Activated CD4-positive, alpha-beta T cell treated with anti-CD3 and anti-CD28 coated beads for 24 hours (primary cell): ENCODE measurements around the gene INHBC.
A peak's percentile ranks its signal among the peaks of the same experiment; 100 is the strongest.
"Not testable (repeated sequence)": the region's sequence is repeated elsewhere in the genome, so short reads cannot be mapped to it uniquely, and the experiment has no call there.

Source experiments
- DNase-seq, 2 donors: peaks; one replicate each; pipeline ENCODE4 v3.0.0-alpha.2; 2020; ENCODE audit warnings: low read depth in 2 of 2

Gene INHBC

DNA sequence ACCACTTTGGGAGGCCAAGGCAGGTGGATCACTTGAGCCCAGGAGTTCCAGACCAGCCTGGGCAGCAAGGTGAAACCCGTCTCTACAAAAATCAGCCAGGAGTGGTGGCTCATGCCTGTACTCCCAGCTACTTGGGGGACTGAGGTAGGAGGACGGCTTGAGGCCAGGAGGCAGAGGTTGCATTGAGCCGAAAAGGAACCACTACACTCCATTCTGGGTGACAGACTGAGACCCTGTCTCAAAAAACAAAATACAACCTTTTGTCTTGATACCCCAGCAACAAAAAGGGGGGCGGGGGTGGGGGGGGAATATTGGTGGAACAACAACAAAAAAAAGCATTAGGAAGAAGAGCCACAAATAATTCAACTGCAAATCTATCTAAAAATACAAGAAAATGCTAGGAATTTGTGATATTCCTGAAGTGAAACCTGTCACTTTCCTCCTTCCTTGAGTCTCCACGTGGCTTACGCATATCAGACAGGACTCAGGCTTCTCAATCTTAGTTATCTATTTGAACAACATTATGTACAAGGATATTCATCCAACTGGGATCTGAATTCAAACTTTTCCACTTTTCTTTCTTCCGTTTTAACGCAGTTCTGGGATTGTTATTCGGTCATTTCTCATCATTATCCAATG is 5.0 kb upstream of the INHBC start:
- no peak for DNase-seq

DNA sequence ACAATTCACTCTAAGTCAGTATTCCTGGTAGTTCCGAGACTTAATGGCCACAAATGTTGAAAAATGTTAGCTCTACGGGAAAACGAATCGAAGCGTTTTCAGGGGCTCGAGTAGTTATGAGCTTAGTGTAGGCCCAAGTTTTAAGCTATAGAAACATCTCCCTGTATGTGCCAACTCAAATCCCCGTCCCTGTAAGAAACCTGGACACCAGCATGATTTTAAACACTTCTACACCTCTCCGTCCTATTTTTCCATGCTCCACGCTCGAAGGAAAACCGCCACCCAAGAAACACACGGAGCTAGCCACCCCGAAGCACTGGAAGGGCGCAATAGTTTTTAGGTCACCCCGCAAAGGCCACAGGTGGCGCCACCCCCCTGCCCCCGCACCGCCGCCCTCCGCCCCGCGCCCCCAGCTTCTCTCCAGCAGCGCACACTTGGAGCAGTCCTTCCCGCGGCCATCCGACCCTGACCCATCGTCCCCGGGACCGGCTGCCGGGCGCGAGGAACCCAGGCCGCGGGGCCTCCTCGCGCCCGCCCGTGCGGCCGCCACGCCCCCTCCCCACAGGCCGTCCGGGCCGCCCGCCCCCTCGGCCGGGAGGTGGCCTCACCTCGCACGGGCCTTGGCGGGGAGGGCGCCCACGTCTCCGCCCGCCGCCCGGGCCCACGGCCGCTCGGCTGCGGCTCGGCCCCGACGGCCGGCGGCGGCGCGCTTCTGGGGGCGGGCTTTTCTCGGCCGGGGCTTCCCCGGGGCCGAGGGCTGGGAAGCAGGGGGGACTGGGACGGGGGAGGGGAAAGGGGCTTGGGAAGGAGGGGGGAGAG is 4.3 kb upstream of the INHBC start:
- DNase-seq, result peak; percentile 20 to 37

DNA sequence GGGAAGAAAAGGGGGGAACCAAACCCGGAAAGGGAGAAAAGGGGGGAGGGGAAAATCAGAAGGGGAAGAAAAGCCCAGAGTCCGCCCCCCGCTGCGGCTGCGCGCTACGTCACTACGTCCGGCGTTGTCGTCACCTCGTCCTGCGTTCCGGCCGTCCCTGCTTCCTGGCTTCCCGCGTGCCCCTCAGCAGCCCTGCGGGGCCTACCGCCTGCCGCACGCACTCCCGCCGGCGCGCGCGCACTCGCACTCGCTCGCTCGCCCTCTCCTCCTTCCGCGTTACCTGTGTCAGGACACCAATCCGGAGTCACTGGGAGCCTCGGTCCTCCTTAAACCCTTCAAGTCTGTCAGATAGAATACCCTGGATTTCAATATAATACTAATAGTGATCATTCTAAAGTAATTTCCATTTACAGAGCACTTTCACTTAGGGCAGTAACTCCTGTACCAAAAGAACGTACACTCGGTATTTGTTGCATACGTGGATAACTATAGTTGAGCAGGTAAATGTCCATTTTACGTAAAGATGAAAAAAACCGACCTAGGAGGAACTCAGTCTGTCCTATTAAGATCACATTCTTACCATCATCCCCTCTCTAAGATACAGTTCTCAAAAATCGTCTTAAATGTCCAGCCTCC is 3.5 kb upstream of the INHBC start, which contains the start of gene R3HDM2:
R3HDM2 (minus strand) TSS at position 113 of the 636 bp plus-strand sequence. CDS start 120,615 bp downstream, outside the sequence.
- peak; percentile 92 to 94 for DNase-seq

DNA sequence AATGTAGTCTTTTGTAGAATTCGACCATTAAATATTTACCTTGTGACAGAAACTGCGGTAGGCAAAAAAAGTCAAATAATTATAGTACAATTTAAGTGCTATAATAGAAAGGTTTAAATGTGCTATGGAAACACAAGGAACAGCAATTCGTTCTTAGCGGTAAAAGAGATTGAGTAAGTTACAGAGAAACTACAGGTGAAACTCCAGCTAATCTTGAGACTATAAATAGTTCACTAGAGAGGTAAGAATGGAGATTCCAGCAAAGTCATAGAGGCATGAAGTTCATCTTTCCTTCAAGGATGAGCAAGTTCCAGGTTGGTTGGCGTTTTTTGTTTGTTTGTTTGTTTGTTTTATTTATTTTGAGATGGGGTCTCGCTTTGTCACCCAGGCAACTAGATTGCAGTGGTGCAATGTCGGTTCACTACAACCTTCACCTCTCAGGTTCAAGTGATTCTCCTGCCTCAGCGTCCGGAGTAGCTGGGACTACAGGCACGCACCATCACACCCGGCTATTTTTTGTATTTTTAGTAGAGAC is 2.9 kb upstream of the INHBC start:
- DNase-seq, result no peak

DNA sequence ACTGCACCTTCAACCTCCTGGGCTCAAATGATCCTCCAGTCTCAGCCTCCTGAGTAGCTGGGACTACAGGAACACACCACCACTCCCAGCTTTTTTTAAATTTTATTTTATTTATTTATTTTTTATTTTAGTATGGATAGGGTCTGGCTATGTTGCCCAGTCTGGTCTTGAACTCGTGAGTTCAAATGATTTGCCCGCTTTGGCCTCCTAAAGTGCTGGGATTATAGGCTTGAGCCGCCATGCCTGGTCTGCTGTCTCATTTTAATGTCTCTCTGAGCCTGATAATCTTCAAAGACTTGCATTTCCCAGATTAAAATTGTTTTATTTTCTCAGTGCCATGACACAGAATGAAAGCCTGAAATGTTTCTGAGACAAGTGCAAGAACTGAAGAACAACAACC is 1.2 kb upstream of the INHBC start:
- DNase-seq, result no peak

DNA sequence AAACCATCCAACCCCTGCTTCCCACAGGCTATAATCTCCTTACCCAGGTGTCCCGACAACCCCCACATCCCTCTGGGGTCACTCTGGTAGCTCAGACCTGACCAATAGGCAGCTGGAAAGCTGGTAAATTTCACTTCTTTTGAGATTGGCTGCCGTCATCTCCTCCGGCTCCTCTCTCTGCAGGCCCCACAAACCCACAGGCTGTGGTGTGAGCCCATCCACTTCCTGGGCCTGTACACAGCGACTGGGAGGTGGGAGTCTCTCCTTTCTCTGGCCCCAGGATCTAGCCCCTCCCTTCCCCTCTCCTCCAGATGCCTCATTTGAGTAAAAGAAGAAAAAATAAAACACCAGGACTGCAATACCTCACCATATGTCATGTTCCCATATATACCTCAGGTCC is 709 bp downstream of the INHBC start:
- no peak for DNase-seq

DNA sequence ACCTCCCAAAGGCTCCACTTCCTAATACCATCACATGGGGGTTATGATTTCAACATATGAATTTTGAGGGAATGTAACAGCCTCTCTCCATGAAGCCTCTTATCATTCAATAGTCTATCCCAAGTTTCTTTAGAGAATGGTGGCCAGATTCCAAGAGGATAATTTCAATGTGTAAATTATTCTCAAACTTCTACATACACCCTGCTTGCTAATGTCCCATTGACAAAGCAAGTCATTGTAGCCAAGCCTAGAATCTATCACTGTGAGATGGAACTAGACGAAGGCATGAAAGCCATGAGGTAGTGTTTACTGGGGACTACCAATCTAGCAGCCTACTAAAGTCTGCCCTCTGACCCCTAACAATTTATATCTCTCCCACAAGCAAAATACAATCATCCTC is 3.8 kb downstream of the INHBC start:
- no peak for DNase-seq

DNA sequence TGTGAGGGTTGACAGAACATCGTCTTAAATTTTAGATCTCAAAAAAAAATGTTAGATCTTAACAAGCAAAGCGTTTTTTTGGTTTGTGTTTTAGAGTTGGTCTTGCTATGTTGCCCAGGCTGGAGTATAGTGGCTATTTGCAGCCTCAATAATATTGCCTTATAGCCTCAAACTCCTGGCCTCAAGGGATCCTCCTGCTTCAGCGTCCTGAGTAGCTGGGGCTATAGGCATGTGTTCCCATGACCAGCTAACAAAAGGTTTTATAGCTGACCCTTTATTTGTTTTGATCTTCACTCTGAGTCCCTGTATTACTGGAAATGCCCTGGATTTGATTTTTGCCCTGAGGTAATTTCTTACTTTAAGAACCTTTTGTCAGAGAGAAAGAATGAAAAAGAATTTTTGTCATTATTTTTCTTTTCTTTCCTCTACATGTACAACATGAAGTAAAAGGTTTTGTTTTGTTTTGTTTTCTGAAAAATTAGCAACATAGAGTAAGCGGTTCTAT is 5.2 kb downstream of the INHBC start:
- no peak for DNase-seq

DNA sequence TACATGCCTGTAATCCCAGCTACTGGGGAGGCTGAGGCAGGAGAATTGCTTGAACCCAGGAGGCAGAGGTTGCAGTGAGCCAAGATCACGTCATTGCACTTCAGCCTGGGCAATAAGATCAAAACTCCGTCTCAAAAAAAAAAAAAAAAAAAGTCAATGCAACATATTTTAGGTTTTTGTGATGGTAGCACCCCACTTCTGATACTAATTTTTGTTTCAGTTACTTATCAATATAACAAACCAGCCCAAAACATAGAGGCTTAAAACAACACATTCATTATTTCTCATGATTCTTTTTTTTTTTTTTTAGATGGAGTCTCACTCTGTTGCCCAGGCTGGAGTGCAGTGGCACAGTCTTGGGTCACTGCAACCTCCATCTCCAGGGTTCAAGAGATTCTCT is 6.8 kb downstream of the INHBC start:
- not testable (repeated sequence) for DNase-seq

DNA sequence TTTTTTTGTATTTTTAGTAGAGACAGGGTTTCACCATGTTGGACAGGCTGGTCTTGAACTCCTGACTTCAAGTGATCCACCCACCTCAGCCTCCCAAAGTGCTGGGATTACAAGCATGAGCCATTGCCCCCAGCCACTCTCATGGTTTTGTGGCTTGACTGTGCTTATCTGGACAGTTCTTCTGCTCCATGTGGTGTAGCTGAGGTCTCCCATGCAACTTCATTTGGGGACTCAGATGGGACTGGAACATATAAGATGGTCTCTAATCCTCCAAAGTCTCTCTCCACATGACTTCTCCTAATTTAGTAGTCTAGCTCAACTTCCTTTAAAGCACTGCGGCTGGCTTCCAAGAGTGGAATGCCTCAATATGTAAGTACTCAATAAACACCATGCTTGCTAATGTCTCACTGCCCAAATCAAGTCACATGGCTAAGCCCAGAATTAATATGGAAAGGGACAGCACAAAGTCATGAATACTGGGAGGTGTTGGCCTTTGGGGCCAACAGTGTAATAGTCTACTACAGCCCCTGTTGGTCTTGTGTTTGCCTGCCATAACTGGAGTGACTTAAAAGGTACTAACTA is 7.4 kb downstream of the INHBC start:
- no peak for DNase-seq

DNA sequence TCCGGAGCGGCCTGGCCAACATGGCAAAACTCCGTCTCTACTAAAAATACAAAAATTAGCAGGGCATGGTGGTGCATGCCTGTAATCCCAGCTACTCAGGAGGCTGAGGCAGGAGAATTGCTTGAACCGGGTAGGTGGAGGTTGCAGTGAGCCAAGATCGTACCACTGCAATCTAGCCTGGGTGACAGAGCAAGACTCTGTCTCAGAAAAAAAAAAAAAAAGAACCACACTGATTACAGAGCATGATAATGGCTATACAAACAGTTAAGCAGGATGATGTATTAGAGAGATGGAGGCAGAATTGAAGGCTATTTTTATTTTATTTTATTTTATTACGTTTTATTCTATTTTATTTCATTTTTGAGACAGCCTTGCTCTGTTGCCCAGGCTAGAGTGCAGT is 9.8 kb downstream of the INHBC start:
- DNase-seq, result not testable (repeated sequence)

DNA sequence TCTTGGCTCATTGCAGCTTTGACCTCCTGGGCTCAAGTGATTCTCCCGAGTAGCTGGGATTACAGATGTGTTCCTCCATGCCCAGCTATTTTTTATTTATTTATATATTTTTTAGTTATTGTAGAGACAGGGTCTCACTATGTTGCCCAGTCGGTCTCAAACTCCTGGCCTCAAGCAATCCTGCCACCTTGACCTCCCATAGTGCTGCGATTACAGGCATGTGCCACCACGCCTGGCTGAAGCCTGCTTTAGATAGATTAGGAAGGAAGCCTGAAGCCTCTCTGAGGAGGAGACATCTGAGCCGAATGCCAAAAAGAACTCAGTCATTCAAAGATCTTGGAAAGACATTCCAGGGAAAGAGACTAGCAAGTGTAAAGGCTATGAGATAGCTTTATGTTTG is 10.2 kb downstream of the INHBC start:
- no peak for DNase-seq

DNA sequence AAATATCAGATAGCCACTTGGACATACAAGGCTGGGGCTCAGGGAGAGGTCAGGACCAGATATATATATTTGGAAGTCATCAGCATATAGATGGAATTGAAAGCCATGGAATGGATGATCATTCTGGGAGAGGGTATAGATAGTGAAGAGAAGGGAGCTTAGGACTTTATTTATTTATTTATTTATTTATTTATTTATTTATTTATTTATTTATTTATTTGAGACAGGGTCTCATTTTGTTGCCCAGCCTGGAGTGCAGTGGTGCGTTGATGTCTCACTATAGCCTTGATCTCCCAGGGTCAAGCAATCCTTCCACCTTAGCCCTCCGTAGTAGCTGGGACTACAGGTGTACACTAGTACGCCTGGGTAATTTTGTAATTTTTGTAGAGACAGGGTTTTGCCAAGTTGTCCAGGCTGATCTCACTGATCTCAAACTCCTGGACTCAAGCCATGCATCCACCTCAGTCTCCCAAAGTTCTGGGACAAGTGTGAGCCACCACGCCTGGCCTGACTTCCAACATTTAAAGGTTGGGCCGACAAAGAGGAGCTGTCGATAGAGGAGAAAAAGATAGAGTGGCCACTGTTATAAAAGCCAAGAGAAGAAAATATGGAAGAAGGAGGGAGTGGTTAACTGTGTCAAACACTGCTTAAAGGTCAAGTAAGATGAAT is 11.8 kb downstream of the INHBC start:
- no peak for DNase-seq

DNA sequence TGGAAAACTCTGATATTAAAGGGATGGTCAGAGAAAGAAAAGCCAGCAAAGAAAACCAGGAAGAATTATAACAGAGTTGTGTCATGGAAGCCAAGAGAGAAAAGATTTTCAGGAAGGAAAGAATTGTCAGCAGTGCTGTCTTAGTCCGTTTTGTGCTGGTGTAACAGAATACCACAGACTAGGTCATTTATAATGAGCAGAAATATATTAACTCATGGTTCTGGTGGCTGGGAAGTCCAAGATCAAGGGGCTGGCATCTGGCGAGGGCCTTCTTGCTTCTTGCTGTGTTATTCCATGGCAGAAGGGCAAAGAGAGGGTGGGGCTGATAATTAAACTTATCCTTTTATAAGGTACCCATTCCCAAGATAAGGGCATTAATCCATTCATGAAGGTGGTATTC is 14.1 kb downstream of the INHBC start:
- no peak for DNase-seq

DNA sequence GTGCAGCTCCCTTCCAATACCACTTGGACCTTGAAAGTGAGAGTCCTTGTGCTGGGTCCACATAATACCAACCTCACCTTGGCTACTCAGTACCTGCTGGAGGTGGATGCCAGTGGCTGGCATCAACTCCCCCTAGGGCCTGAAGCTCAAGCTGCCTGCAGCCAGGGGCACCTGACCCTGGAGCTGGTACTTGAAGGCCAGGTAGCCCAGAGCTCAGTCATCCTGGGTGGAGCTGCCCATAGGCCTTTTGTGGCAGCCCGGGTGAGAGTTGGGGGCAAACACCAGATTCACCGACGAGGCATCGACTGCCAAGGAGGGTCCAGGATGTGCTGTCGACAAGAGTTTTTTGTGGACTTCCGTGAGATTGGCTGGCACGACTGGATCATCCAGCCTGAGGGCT is 14.8 kb downstream of the INHBC start:
- DNase-seq, result no peak

DNA sequence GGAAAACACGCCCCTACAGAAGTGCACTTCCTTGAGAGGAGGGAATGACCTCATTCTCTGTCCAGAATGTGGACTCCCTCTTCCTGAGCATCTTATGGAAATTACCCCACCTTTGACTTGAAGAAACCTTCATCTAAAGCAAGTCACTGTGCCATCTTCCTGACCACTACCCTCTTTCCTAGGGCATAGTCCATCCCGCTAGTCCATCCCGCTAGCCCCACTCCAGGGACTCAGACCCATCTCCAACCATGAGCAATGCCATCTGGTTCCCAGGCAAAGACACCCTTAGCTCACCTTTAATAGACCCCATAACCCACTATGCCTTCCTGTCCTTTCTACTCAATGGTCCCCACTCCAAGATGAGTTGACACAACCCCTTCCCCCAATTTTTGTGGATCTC is 15.5 kb downstream of the INHBC start:
- DNase-seq, result no peak

DNA sequence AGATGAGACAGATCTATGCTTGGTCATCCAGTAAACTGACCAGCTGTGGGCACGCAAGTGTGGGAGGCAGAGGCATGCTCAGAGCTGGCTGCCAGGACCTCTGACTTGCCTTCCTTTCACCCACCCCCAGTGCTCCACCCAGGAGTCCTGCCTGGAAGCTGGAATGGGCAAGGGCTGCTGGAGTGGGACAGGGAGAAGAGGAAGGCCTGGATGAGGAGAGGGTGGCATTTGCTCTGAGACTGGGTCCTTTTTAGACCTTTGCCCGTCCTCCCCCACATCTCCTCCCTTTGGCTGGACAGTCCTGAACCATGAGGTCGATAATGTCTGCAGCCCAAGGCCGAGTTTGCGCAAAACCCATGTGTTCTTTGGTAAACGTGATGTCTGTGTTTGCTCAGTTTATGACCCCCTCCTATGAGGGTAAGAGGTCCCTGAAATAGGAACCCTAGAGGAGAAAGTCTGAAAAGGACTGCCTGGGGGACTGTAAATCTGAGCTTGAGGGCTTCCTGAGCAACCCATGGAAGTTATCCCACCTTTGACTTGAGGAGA is 16.7 kb downstream of the INHBC start:
- DNase-seq, result no peak

DNA sequence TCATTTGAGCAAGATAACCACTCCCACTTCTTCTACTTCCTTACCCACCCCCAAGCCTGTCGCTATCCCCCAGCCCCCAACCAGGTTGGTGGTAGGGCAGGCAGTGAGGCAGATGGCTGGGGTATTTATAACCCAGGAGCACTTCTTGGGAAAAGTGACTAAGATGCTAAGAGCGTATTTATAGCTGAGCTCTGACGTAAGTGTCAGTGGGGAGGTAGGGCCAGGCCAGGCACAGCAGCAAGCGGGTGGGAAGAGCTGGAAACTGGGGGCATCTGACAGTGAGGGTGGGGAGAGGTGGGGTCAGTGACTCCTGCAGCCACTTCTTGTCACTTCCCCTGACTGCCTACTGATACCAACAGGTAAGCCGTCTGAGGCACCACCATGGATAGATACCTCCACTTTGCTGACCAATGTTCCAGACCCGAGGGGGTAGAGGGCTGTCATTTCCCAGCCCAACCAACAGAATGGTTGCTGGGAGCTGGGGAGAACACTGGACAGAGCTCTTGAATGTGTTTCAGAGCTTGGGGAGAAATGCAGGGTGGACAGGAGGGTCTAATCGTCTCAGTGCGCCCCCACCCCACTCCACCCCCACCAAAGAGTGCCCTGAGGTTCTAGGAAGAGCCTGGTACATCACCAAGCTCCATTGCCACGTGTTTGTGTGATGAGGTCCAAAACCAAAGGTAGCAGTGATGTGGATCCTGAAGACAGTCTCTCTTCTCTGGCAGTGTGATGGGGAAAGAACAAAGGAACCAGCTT is 17.8 kb downstream of the INHBC start:
- DNase-seq, result no peak

DNA sequence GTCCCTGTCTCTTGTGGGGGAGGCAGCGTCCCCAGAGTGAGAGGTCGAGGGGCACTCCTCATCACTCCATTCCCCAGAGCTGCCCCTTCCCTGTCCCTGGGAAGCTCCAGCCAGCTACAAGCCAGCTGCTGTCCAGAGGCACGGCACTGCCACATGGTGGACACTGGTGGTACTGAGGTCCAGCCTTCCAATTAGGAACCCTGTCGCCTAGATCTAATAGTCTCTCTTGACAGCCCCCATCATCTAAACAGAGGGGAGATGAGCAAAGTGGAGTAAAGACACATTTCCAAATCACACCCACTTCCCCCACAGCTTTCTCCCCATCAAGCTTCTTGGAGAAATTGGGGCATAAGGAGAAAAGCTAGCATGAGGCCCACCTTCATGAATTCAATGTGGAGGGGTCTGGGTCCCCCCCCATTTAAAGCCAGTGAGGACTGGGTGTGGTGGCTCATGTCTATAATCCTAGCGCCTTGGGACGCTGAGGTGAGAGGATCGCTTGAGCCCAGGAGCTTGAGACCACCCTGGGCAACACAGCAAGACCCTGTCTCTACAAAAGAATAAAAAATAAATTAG is 18.4 kb downstream of the INHBC start:
- DNase-seq, result peak in 1 of 2 donors; percentile 56

DNA sequence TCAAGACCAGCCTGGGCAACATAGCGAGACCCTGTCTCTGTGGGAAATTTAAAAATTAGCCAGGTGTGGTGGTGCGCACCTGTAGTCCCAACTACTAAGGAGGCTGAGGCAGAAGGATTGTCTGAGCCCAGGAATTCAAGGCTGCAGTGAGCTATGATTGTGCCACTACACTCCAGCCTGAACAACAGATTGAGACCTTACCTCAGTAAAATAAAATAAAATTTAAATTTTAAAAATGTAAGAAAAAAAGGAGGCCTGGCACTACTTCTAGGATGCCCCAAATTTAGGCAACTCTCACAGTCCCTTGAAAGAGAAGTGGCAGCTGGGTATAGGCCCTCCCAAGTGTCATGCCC is 19.6 kb downstream of the INHBC start:
- DNase-seq, result no peak
